ENCODE data around the gene UBASH3A.

DNA sequence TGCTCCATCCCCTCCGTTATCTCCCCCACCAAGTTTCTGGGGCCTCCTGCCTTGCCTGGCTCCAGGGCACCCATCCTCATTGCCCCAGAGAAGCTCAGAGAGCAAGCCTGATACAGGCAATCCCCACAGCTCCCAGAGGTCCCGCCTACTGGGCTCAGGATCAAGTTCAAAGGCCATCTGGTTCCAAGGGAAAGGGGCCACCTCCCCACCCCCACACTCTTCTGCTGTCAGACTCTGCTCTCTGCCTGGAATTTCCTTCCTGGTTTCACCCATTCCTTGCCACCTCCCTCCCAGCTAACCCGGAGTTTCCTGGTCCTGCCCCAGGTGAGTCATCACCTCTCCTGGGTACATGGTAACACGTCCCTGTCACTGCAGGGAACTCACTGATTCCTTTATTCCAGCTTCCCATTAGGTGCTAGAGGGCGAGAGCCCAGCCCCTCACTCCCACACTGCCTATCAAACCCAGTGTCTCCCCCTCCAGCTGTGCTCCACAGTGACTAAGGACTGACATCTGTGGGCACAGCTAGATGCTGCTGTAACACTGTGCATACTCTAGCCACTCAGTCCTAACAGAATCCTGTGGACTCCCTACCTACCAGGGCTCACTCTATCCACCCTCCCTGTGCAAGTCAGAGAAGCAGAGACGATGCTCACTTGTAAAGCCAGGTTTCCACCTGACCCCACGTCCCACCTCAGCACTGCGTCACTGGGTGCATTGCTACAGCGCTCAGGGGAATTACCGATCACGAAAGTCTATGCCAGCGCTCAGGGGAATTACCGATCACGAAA, 70.5 kb downstream of the UBASH3A start:
- TF ChIP-seq, protein P1, sequence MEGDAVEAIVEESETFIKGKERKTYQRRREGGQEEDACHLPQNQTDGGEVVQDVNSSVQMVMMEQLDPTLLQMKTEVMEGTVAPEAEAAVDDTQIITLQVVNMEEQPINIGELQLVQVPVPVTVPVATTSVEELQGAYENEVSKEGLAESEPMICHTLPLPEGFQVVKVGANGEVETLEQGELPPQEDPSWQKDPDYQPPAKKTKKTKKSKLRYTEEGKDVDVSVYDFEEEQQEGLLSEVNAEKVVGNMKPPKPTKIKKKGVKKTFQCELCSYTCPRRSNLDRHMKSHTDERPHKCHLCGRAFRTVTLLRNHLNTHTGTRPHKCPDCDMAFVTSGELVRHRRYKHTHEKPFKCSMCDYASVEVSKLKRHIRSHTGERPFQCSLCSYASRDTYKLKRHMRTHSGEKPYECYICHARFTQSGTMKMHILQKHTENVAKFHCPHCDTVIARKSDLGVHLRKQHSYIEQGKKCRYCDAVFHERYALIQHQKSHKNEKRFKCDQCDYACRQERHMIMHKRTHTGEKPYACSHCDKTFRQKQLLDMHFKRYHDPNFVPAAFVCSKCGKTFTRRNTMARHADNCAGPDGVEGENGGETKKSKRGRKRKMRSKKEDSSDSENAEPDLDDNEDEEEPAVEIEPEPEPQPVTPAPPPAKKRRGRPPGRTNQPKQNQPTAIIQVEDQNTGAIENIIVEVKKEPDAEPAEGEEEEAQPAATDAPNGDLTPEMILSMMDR (conservative IDR thresholded peaks at IDR 0.05; ENCODE audit: low read length) = no peak
- TF ChIP-seq EZH2phosphoT487 (IDR thresholded peaks at IDR 0.05; ENCODE audit: borderline replicate concordance, low read depth, low read length) = no peak
